HG02840 (cell line): Measurements from ENCODE around the gene SREBF2.

Experiments
- ATAC-seq: cut with Tn5 transposase; IDR thresholded peaks from one replicate; pipeline ENCODE4 v1.9.1; 2021; ENCODE audit warnings: mild to moderate bottlenecking, moderate library complexity, moderate number of reproducible peaks; ENCODE audit not compliant: unreplicated experiment, low FRiP score

Gene SREBF2

DNA sequence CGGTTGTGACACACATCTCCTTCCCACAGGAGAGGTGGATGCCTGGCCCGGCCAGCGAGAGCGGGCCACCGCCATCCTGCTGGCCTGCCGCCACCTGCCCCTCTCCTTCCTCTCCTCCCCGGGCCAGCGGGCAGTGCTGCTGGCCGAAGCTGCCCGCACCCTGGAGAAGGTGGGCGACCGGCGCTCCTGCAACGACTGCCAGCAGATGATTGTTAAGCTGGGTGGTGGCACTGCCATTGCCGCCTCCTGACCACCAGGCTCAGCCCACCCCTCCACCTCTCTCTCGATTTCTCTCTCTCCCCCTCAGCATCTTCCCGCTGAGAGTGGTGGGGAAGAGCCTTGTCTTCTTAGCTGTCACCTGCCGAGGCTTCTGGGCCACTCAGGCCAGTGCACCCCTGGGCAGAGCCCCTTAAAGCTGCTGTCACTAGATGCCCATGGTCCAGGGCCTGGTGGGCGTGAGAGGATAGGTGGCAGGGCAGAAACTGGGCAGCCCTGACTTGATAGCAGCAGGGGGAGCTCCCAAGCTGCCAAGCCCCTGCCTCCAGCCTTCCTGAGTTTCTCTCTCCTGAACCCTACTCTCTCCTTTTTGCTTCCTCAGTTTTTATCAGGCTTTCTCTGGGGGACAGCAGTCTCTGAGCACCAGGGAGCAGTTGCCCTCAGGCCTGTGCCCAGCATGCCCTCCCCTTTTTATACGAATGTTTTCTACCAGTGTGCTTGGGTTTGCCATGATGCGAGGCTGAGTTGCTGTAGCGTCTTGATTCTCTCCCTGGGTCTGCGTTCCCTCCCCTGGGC lies 72.7 kb downstream of the SREBF2 start:
- no peak for ATAC-seq

DNA sequence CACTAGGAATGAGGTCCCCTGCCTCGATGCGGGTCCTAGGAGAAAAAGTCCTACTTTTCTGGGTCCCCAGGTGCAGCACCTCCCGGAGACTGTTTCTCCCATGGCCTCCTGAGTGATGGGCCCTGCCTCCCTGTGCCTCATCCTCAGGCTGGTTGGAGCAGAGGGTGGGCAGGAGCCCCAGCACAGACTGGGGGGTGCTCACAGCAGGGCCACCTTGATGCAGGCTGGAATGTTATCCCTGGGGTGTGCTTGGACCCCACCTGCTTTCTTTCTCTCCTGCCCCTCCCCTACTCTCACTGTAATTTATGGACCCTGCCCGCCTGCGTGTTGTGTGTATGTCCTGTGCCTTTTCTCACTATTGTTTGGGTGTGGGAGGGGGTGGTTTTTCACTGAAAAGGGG lies 73.9 kb downstream of the SREBF2 start:
- no peak for ATAC-seq

DNA sequence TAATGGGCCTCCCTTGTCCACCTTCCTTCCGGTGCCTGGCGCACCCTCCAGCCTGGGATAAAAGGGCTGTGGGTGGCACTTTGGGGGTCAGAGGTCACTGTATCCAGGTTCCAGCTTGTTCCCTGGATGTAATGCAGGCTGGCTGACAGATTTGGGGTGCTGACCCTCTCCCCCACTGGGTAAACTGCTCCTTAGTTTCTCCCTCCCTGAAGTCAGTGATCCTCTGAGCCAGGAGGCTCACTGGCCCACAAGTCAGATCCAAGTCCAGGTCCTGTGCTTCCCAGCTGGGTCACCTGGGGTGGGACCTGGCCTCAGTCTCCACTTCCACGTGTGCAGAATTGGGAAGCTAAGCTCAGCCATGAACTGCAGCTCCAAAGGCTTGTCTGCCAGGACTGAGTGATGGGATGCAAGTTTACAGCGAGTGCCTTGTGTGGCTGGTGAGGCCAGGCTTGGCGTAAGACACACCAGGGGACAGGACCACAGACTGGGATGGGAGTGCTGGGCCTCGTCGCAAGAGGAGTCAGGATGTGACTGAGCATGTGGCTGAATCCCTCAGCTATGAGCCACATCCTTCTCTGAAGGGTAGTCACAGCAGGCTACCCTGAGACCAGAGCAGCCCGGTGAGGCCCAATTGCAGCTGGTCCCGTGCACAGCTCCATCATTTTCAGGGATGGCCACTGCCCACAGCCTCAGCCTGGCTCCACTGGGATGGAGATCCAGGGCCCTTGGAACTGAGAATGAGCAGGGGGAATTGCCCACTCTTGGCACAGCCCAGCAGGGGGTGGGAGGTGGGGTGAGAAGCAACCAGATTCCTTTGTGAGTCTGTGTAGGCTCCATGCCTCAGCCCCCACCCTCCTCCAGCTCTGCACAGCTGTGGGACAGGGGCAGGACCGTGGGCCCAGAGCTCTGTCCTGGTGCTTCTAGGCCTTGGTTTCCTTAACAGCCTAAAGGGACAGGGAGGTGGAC lies 74.8 kb downstream of the SREBF2 start:
- no peak for ATAC-seq

DNA sequence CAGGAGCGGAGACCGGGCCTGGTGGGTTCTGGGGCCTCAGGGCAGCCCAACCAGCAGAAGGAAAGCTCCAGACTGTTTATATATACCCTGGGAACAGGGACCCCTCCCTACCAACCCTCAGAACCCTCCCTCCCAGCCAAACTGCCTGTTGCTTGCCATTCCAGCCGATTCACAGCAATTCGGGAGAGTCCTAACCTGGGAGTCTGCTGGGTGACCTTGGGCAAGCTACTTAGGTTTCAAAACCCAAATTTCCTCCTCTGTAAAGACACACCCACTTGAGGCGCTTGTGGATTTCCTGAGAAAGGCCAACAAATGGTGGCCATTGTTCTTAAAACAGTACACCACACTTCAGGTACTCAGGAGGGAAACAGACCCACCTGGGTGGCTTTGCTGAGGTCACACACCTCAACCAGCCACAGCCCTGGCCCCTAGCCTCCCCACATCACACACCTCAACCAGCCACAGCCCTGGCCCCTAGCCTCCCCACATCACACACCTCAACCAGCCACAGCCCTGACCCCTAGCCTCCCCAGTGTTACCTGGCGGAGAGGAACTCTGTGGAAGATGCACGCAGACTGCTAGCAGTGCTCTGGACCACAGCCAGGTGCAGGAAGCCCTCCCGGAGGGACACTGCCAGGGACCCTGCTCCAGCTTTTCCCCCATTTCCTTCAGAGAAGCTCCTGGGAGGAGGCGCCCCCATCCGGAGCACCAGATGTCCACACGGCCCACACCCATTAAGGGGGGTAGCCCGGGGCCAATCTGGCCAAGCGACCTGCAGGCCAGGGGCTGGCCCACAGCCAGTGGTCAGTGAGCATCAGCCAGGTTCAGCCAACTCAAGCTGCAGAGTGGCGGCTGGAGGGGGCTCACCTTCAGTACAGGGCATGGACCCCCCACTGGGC lies 75.8 kb downstream of the SREBF2 start:
- ATAC-seq, result no peak

DNA sequence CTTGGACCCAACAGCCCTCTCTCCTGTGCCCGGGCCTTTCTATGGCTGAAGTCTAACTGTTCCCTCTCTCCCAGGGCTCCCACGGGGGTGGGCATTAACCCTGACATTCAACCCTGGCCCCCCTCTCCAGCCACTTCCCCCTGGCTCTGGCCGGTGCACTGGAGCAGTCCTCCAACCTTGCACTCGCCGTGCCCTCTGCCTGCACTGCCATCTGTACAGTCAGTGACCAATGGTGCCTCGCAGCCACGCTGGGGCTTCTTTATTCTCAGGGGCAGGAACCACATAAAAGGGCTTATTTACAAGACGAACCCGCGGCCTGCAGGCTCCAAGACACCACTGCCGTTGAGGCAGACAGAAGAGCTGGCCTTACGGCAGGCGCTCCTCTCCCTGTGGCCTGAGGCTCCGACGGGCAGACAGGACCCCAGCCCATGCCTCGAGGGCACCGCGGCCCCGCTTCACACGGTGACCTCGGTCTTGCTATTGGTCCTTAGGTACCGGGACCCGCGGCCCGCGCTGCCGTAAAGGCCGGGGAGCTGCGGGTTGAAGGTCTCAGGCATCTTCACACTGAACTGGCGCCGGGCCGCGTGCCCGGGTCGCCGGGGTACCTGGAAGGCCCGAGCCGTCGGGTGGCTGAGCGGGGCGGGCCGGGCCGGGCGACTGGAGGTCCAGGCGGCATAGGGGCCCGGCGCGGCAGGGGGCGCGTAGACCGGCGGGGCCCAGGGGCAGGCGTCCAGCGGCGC lies 76.6 kb downstream of the SREBF2 start:
- ATAC-seq, result no peak

DNA sequence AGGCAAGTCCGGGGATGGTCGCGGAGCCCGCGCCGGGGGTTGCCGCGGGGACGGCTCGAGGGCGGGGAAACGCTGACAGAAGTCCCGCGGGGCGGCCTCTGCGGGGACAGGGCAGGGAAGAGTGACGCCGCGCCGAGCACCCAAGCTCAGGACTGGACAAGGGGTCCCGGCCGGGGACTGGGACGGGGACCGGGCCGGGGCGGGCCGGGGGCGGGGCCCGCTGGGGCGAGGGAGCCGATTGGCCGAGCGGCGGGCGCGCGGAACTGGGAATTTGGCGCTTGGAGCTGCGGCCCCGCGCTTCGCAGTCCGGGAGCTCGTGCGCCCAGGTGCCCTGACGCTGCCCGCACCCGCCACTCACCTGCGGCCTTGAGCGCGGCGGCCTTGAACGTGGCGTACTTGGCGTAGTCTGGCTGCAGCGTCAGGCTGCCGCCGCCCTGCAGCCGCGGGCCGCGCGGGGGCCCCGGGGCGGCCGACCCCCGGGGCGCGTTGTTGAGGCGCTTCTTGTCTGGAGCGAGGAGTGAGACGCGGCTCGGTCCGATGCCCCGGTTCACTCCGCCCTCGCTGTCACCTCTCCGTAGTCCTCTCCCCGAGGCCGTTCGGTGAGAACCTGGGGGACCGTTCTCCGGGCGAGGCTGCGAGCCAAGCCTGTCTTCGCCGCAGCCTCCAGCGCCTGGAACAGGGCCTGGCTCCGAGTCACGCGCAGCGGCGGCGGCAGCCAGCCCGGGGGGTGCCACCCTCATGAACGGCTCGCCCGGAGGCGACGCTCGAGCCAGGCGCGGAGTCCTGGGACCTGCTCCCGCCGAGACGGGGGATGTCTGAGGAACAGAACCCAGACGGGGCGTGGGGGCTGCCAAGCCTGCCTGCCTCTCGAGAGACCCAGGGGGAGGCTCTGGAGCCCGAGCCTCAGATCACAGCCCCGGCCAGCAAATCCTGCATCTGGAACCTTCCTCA lies 77.4 kb downstream of the SREBF2 start:
- no peak for ATAC-seq

DNA sequence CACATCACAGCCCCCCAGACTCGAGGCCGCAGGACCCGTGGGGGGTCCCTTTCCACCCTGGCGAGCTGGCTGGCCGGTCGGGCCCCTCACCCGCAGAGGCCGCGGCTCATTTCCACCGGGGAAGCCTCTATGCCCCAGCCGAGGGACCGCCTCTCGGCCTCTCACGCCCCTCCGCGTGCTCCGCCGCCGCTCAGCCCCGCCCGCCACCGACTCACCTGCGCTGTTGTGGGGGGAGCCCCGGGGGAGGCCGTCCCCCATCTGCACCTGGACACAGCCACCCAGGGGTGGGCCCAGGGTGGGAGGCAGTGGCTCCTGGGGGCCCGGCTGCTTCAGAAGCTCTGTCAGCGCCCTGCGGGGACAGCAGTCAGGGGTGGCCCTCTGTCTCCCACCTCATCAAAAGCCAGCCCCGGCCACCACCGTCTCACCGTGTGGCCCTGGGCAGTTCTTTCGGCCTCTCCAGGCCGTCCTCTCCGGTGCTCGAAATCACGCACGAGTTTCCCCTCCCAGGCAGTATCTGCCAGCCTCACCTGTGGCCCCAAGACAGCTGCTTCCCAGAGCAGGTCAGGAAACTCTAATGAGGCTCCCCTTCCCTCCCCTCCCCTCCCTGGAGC lies 78.2 kb downstream of the SREBF2 start:
- no peak for ATAC-seq

DNA sequence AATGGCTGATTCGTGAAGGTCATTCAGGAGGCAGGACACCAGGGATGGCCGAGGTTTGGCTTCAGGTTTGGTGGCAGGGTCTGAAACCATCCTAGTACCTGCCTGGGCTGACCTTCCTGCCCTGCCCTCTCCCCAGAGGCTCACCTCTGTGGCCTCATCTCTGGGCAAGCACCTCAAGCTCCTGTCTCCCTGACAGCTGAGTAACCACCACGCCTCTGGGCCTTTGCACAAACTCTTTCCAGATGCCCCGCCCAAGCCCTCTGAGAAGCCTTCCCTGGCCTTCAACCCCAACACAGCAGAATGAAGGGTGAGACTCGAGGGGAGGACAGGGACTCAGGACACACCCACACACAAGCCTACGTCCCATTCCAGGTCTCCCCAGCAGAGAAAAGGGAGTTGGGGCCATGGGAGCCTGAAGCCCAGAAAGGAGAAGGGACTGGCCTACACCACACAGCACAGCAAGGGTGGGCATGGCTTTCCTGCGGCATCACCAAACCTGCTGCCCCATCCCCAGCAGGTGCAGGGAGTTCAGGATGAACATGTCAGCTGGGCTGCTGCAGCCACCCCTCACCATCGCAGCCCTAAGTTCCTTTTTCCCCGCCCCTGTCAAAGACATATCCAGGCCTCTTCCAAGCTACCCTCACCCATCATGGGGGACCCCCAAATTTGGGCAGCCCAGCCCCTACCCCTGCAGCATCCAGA lies 79.6 kb downstream of the SREBF2 start:
- ATAC-seq, result no peak

DNA sequence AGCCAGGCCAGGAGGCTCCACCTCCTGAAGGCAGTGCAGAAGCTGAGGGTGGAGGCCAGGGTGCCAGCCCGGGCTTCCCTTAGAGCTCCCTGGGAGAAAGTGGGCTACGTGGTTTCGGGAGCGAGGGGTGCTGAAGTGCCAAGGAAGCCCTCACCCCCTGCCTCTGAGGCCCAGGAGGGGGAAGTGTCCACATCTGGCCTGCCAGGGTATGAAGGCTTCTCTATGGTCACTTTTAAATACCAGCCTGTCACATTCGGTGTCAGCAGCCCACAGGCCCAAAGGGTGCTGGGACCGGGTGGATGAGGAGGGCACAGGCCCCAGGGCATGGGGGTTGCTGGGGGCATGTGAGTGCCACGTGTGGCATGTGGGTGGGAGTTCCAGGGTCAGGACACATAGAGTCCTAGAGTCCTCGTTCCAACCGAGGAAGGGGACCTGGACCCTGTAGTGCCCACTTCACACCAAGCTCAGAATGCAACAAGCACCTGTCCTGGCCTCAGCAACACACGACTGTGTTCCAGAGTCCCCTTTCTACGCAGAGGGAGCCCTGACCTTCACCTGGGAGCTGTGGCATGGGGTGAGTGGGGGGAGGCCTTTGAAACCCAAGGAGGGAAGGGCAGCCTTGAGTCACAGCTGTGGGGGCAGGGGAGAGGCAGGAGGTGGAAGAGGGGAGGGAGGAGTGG lies 80.3 kb downstream of the SREBF2 start:
- no peak for ATAC-seq

DNA sequence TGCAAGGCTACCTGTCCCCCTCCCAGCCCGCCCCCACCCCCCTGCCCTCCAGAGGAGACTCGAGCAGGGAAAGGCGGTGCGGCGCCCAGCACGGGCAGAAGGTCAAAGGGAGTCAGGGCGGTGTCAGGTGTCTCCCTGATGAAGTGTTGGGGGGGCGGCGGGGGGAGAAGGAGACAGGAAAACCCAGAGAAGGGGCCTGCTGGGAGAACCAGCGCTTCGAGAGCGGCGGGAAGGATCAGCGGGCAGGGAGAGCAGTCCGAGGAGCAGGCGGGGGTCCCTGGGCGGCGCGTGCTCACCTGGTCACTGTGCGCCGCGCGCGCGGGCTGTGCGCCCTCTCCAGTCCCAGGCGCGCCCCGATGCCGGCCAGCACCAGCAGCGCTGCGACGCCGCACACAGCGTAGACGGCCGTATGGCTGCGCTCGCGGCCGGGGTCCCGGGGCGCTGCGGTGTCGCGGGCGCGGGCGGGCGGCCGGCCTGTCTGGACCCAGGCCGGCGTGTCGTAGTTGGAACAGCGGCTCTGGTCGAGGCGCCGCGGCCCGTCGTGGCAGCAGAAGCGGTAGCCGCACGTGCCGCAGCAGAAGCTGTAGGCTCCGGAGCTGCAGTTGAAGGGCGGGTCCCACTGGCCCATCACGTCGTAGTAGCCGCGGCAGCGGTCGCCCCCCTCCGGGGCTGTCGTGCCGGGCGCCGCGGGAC lies 81.1 kb downstream of the SREBF2 start:
- no peak for ATAC-seq

DNA sequence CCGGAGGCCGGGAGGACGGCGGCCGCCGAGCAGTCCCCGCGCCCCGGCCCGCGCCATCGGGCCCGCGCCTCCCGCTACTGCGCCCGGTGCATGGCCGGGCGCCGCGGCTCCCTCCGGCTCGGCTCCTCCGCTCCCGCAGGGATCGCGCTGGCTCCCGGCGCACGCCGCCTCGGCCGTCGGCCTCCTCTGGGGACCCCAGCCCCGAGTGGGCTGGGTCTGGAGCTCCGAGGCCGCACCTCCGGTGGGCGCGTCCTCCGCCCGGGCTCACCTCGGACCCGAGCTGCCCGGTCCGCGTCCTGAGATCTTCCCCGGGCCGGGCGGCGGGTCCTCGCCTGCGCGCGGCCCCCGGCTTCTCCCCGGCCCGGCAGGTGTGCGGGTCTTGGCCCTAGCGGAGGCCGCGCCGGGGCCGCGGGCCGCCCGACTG lies 81.7 kb downstream of the SREBF2 start:
- ATAC-seq, result no peak

DNA sequence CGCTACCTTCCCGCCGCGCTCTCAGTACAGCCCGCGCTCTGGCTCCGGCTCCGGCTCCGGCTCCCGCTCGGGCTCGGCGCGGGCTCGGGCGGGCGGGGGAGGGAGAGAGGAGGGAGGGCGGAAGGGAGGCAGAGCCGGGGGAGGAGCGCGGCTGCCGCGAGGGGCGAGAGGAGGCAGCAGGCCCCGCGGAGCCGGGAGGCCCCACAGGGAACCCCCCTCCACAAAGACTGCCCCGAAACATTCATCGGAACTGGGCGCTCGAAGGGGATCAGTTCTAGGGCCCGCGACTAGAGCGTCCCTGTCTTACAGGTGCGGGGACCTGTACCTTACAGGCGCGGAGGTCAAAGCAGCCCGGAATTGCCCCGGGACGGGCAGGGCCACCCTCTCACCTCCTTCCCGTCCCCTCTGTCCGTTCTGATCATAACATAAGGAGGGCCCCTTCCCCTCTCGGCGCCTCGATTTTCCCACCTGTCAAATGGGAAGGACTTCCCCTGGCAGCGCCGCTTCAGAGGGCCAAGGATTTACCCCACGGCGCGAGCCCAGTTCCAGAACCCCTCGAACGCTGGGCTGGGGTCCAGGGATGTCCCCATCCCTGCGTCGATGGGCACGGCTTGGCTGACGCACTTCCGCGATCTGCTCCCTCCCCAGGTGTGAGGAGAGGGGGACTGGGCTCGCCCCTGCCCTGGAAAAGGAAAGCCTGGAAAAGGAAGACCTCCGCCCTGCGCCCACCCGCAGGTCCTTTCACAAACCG lies 82.3 kb downstream of the SREBF2 start, which contains the start of gene SHISA8:
SHISA8 (minus strand) TSS at position 40 of the 751 bp plus-strand sequence. CDS start 407 bp downstream, outside the sequence.
- ATAC-seq, result no peak

DNA sequence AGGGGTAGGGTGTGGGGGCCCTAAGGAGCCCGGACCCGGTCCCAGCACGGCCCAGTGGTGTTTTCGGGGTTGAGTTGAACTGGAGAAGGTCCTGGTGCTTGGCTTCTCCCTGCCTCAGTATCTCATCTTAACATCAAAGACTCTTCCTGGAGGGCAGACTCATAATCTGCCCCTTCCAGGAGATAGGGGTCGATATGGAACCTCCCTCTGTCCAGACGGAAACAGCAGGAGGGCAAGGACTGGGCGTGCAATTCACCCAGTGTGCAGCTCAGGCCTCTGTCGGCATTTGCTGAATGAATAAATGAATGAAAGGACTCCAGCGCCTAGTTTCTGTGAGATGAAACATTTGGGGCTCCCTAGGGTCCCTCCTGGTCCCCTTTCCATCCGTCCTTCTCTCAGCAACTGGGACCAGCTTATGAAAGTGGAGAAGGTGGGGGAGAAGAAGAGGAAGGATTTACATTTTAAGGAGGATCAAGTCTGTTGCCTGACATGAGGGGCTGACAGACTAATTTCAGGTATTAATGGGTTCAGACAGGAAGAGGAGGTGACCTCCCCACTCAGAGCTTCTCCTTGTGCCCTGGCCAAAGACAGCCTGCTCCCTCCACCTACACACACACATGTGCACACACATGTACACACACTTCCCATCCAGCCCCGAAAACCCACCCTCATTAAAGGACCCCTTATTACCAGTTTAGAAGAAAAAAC lies 83.0 kb downstream of the SREBF2 start:
- no peak for ATAC-seq

DNA sequence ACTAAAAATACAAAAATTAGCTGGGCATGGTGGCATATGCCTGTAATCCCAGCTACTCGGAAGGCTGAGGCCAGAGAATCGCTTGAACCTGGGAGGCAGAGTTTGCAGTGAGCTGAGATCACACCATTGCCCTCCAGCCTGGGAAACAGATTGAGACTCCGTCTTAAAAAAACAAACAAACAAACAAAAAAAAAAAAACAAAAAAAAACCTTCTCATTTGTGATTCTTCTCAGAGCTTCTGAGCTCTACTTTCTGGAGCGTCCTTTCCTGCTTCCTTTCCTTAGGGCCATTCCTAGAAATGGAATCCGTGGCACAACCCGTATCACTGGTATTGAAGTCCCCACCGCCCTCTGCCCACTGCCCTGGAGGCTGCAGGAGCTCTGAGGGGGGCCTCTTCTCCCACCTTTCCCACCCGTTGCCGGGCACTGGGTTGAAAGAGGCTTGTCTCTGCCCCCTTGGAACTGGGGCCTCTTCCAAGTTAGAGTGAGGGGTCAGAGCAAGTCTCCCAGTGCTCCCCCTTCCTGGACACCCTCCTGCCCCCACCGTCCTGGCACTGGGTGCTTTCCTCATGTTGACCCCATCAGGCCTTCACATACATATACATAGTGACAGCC lies 83.9 kb downstream of the SREBF2 start:
- ATAC-seq, result no peak
